HG03571 (cell line): ENCODE data around the gene QARS1.

ENCODE experiments used
- ATAC-seq: cut with Tn5 transposase; IDR thresholded peaks from one replicate; pipeline ENCODE4 v1.9.1; 2021; ENCODE audit not compliant: unreplicated experiment

QARS1 gene

GRCh38 chr3:49104427-49105291, at the start of gene QARS1:
TSS of gene QARS1 (minus strand) at chr3:49104757. CDS start at chr3:49104733, 24 bp downstream.
- peak; percentile 72 for ATAC-seq

GRCh38 chr3:49153349-49153912, 48.9 kb upstream of the QARS1 start:
- no peak for ATAC-seq

GRCh38 chr3:49151610-49152009, 47.1 kb upstream of the QARS1 start:
- no peak for ATAC-seq

- no peak for ATAC-seq
Observed at GRCh38 chr3:49148159-49148558, 43.6 kb upstream of the QARS1 start.

GRCh38 chr3:49140080-49140479, 35.5 kb upstream of the QARS1 start:
- ATAC-seq: no peak

GRCh38 chr3:49135499-49135898, 30.9 kb upstream of the QARS1 start:
- ATAC-seq: no peak

GRCh38 chr3:49134471-49135265, 30.1 kb upstream of the QARS1 start:
- no peak for ATAC-seq

GRCh38 chr3:49133226-49133951, 28.8 kb upstream of the QARS1 start:
- ATAC-seq: no peak

GRCh38 chr3:49132437-49133225, 28.1 kb upstream of the QARS1 start, which contains the start of gene LAMB2:
TSS of gene LAMB2 (minus strand) at chr3:49133050. CDS start at chr3:49132867, 183 bp downstream.
- ATAC-seq: no peak

GRCh38 chr3:49132073-49132436, 27.5 kb upstream of the QARS1 start:
- no peak for ATAC-seq

- no peak for ATAC-seq
Observed at GRCh38 chr3:49131576-49131975, 27.0 kb upstream of the QARS1 start.

GRCh38 chr3:49131040-49131439, 26.5 kb upstream of the QARS1 start:
- ATAC-seq: no peak

- no peak for ATAC-seq
Observed at GRCh38 chr3:49124991-49125670, 20.6 kb upstream of the QARS1 start.

GRCh38 chr3:49124203-49124602, 19.6 kb upstream of the QARS1 start:
- ATAC-seq: no peak

- no peak for ATAC-seq
Observed at GRCh38 chr3:49123687-49124086, 19.1 kb upstream of the QARS1 start.

GRCh38 chr3:49122886-49123545, 18.5 kb upstream of the QARS1 start:
- no peak for ATAC-seq

GRCh38 chr3:49122451-49122850, 17.9 kb upstream of the QARS1 start:
- ATAC-seq: no peak

- no peak for ATAC-seq
Observed at GRCh38 chr3:49122022-49122421, 17.5 kb upstream of the QARS1 start.

- no peak for ATAC-seq
Observed at GRCh38 chr3:49121132-49121736, 16.7 kb upstream of the QARS1 start.
